Glutamatergic neuron (in vitro differentiated cells): ENCODE measurements around the gene TENT4A. TPM values are rescaled to one million over a fixed set of nuclear protein-coding genes. Genes with fewer than 3 reads are reported as not detected.

ENCODE experiments used
- DNase-seq: peaks from one replicate; pipeline ENCODE4 v3.0.0; 2022
- H3K27ac Mint-ChIP-seq: one replicate; pipeline ENCODE4 v1.8.0; 2020; ENCODE audit warnings: mild to moderate bottlenecking, mixed read lengths, inconsistent platforms; ENCODE audit not compliant: unreplicated experiment
- H3K27me3 Mint-ChIP-seq: one replicate; pipeline ENCODE4 v1.8.0; 2020; ENCODE audit warnings: mild to moderate bottlenecking, moderate library complexity, mixed read lengths, inconsistent platforms; ENCODE audit not compliant: unreplicated experiment
- H3K36me3 Mint-ChIP-seq: one replicate; pipeline ENCODE4 v1.8.0; 2020; ENCODE audit warnings: mild to moderate bottlenecking, mixed read lengths, inconsistent platforms; ENCODE audit not compliant: unreplicated experiment
- H3K4me1 Mint-ChIP-seq: one replicate; pipeline ENCODE4 v1.8.0; 2020; ENCODE audit warnings: mild to moderate bottlenecking, low read depth, mixed read lengths, inconsistent platforms; ENCODE audit not compliant: unreplicated experiment
- H3K4me3 Mint-ChIP-seq: one replicate; pipeline ENCODE4 v1.8.0; 2020; ENCODE audit warnings: mild to moderate bottlenecking, mixed read lengths, inconsistent platforms; ENCODE audit not compliant: unreplicated experiment
- H3K9me3 Mint-ChIP-seq: one replicate; pipeline ENCODE4 v1.8.0; 2020; ENCODE audit warnings: mild to moderate bottlenecking, moderate library complexity, mixed read lengths, inconsistent platforms; ENCODE audit not compliant: unreplicated experiment
- total RNA-seq: library from RNA; stranded (reverse); fragmentation: NEBNext Ultra II Directional; extraction: Animal tissue kit (Norgen Biotek cat#: 25700); gene quantifications from one replicate; pipeline ENCODE4 v1.2.1, GENCODE V29; 2021; ENCODE audit not compliant: unreplicated experiment
- TF ChIP-seq, protein P1 (sequence below): fragments of 200-600 bp; sonication (generic); IDR thresholded peaks from one replicate; pipeline ENCODE4 v1.5.0; 2021; ENCODE audit not compliant: partially characterized antibody, unreplicated experiment

Gene TENT4A
- total RNA-seq, 1 donor from 2014 or later = 23.7 TPM

DNA sequence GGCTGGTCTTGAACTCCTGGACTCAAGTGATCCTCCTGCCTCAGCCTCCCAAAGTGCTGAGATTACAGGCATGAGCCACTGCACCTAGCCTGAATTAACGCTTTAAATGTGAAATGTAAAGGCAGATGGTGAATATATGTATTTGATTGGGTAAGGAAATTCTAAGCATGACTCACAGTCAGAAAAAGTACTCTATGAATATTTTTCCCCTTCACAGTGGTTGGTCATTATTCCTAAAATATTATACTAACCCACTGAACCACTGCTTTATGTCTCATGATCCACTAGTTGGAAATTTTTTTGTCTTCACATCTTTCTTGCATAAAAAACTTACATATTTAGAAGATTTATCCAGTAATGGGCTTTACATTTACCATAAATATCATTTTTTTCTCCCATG lies 14.5 kb upstream of the TENT4A start:
- Mint-ChIP-seq H3K36me3 (no peaks in the 10 kb centered on the region), H3K4me3 (no peak overlapping the region), H3K9me3 (no peaks in the 10 kb centered on the region), H3K27ac (no peak overlapping the region), H3K4me1 (no peaks in the 10 kb centered on the region), H3K27me3 (no peaks in the 10 kb centered on the region)
- DNase-seq = no peak
- TF ChIP-seq, protein P1, sequence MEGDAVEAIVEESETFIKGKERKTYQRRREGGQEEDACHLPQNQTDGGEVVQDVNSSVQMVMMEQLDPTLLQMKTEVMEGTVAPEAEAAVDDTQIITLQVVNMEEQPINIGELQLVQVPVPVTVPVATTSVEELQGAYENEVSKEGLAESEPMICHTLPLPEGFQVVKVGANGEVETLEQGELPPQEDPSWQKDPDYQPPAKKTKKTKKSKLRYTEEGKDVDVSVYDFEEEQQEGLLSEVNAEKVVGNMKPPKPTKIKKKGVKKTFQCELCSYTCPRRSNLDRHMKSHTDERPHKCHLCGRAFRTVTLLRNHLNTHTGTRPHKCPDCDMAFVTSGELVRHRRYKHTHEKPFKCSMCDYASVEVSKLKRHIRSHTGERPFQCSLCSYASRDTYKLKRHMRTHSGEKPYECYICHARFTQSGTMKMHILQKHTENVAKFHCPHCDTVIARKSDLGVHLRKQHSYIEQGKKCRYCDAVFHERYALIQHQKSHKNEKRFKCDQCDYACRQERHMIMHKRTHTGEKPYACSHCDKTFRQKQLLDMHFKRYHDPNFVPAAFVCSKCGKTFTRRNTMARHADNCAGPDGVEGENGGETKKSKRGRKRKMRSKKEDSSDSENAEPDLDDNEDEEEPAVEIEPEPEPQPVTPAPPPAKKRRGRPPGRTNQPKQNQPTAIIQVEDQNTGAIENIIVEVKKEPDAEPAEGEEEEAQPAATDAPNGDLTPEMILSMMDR = no peak

DNA sequence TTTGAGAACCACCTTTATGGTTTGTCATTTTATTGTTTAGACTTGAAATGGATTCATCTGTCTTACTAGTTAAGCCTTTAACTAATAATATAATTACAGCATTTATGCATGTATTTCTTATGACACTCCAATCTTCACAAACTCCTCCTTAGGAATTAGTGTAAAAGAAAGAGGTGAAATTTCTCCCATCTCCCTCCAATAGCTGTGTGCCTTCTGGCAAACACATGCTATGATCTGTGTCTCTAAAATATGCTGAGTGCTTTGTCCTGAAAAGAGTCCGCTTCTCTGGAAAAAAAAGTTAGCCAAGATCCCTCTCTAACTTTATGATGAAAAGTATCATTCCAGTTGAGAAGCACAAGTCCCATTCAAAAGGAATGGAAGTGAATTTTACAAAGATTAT lies 13.9 kb upstream of the TENT4A start:
- Mint-ChIP-seq H3K36me3 (no peaks in the 10 kb centered on the region), H3K4me3 (no peak overlapping the region), H3K27me3 (peaks cover 2% of the 10 kb centered on the region), H3K4me1 (no peaks in the 10 kb centered on the region), H3K27ac (no peak overlapping the region), H3K9me3 (no peaks in the 10 kb centered on the region)
- TF ChIP-seq, protein P1 = no peak
- no peak for DNase-seq

DNA sequence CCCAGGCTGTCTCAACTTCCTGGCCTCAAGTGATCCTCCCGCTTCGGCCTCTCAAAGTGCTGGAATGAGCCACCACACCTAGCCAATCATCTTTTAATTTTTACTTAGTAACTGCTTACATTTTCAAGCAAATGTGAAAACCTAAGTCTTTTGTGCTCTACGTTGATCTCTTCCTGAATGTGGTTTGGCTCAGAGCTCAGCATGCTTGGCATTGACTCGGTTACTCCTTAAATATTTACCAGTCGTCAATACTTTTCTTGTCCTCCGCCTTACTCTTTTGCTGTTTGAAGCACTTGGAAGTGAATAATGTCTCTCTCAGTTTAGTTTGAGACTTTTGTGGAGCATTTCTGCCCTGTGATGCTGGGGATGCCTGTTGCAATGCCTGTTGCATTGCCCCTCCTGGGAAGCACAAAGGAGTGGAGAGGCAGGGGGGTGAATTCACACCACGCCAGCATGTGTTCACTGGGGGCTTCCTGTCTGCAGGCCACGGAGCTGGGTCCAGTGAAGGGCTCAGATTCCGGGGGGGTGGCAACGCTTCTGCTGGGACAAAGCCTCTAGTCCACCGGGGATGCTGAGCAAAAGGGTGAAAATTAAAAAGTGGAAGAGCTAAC lies 13.1 kb upstream of the TENT4A start:
- Mint-ChIP-seq H3K4me3 (no peak overlapping the region), H3K36me3 (no peaks in the 10 kb centered on the region), H3K4me1 (no peaks in the 10 kb centered on the region), H3K9me3 (no peaks in the 10 kb centered on the region), H3K27ac (no peak overlapping the region), H3K27me3 (peaks cover 2% of the 10 kb centered on the region)
- TF ChIP-seq, protein P1 = no peak
- DNase-seq = no peak

DNA sequence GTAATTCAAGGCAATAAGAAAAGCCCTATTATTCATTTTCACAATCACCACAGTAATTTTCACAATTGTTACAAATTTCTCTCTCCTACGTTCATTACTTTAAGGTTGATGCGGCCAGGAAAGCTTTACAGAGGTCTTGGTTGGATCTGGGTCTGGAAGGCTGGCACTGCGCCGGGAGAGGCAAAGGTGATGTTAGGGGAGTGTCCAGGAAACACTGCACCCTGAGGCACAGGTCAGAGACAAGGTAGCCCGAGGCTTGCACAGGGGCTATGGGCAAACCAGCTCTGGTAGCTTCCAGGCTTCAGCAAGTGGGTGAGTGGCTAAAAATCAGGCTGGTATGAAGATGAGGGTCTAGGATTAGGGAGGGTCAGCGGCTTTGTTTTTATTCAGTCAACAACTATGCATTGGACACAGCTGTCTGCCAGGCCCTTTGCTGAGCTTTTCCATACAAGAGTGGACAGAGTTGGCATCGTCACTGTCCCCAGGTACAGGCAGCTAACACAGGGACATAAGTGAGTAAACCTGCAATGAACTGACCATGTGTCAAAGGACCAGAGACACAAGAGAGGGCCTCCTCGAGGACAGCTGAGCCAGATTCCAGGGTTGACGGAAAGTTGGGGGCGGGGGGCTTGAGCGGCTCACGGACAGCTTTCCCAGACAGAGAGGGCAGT lies 12.4 kb upstream of the TENT4A start:
- TF ChIP-seq, protein P1 = no peak
- Mint-ChIP-seq H3K4me1 (no peaks in the 10 kb centered on the region), H3K4me3 (no peak overlapping the region), H3K9me3 (no peaks in the 10 kb centered on the region), H3K27me3 (peaks cover 4% of the 10 kb centered on the region), H3K36me3 (no peaks in the 10 kb centered on the region), H3K27ac (no peak overlapping the region)
- no peak for DNase-seq

DNA sequence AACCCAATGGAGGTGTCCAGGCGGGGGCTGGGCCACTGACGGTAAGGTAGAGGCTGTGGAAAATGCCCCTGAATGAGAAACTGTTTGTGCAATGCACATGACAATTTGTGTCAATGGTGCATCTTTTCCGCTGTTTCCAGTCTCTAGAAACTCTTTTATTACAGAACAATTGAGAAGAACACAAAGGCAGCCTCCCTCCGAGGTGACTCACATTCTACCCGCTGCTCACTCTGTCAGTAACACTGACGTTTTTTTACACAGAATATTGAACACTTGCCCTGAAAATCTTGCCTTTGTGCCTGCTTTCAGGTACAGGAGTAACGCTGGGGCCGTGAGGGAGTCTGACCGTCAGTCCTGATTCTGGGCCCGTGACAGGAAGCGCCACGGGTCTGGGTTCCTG lies 11.7 kb upstream of the TENT4A start:
- TF ChIP-seq, protein P1 = no peak
- no peak overlapping the region for H3K27ac Mint-ChIP-seq
- H3K9me3 Mint-ChIP-seq = no peaks in the 10 kb centered on the region
- H3K4me1 Mint-ChIP-seq = no peaks in the 10 kb centered on the region
- no peaks in the 10 kb centered on the region for H3K36me3 Mint-ChIP-seq
- no peak overlapping the region for H3K4me3 Mint-ChIP-seq
- no peak for DNase-seq
- peaks cover 4% of the 10 kb centered on the region for H3K27me3 Mint-ChIP-seq
